ENCODE measurements around the gene CFTR.
"Not testable (repeated sequence)": the region's sequence is repeated elsewhere in the genome, so short reads cannot be mapped to it uniquely, and the experiment has no call there.

Gene CFTR

GRCh38 chr7:117495308-117495707, 15.5 kb downstream of the CFTR start:
- no peak for DNase-seq (ENCODE audit: low read depth)

- no peak for DNase-seq (ENCODE audit: low read depth)
Observed at GRCh38 chr7:117502331-117502730, 22.5 kb downstream of the CFTR start.

- DNase-seq (ENCODE audit: low read depth) = no peak
Observed at GRCh38 chr7:117505238-117505637, 25.4 kb downstream of the CFTR start.

- no peak for DNase-seq (ENCODE audit: low read depth)
Observed at GRCh38 chr7:117508676-117509075, 28.9 kb downstream of the CFTR start.

GRCh38 chr7:117517194-117517593, 37.4 kb downstream of the CFTR start:
- DNase-seq (ENCODE audit: low read depth) = not testable (repeated sequence)

- no peak for DNase-seq (ENCODE audit: low read depth)
Observed at GRCh38 chr7:117530390-117530789, 50.6 kb downstream of the CFTR start.

GRCh38 chr7:117531595-117532244, 51.9 kb downstream of the CFTR start:
- no peak for DNase-seq (ENCODE audit: low read depth)

GRCh38 chr7:117538053-117538452, 58.2 kb downstream of the CFTR start:
- DNase-seq (ENCODE audit: low read depth) = no peak

GRCh38 chr7:117544061-117544460, 64.2 kb downstream of the CFTR start:
- no peak for DNase-seq (ENCODE audit: low read depth)

GRCh38 chr7:117548035-117548434, 68.2 kb downstream of the CFTR start:
- no peak for DNase-seq (ENCODE audit: low read depth)

GRCh38 chr7:117550625-117551024, 70.8 kb downstream of the CFTR start:
- no peak for DNase-seq (ENCODE audit: low read depth)

- no peak for DNase-seq (ENCODE audit: low read depth)
Observed at GRCh38 chr7:117552660-117553059, 72.8 kb downstream of the CFTR start.

- DNase-seq (ENCODE audit: low read depth) = no peak
Observed at GRCh38 chr7:117555260-117555659, 75.4 kb downstream of the CFTR start.

GRCh38 chr7:117559391-117559790, 79.6 kb downstream of the CFTR start:
- DNase-seq (ENCODE audit: low read depth) = no peak

- no peak for DNase-seq (ENCODE audit: low read depth)
Observed at GRCh38 chr7:117560030-117560429, 80.2 kb downstream of the CFTR start.

GRCh38 chr7:117562759-117563158, 82.9 kb downstream of the CFTR start:
- no peak for DNase-seq (ENCODE audit: low read depth)

- DNase-seq (ENCODE audit: low read depth) = no peak
Observed at GRCh38 chr7:117564080-117564479, 84.3 kb downstream of the CFTR start.

- no peak for DNase-seq (ENCODE audit: low read depth)
Observed at GRCh38 chr7:117564627-117565026, 84.8 kb downstream of the CFTR start.

- DNase-seq (ENCODE audit: low read depth) = no peak
Observed at GRCh38 chr7:117565226-117565625, 85.4 kb downstream of the CFTR start.

GRCh38 chr7:117567781-117568180, 88.0 kb downstream of the CFTR start:
- no peak for DNase-seq (ENCODE audit: low read depth)

GRCh38 chr7:117572856-117573620, 93.2 kb downstream of the CFTR start:
- no peak for DNase-seq (ENCODE audit: low read depth)

- no peak for DNase-seq (ENCODE audit: low read depth)
Observed at GRCh38 chr7:117581424-117581823, 101.6 kb downstream of the CFTR start.

GRCh38 chr7:117582219-117582704, 102.4 kb downstream of the CFTR start:
- no peak for DNase-seq (ENCODE audit: low read depth)

- no peak for DNase-seq (ENCODE audit: low read depth)
Observed at GRCh38 chr7:117587931-117588330, 108.1 kb downstream of the CFTR start.

Data from stimulated activated CD8-positive, alpha-beta memory T cell treated with anti-CD3 and anti-CD28 coated beads, Interleukin-12 subunit alpha, Interleukin-12 subunit beta, amount 100 ng/mL, for 4 hours (primary cell).